Endothelial cell of umbilical vein (primary cell): ENCODE measurements around the gene PGAM2. TPM values are rescaled to one million over a fixed set of nuclear protein-coding genes. Genes with fewer than 3 reads are reported as not detected.

Experiments
- BruUV-seq: library from RNA; stranded (reverse); fragments of 400-500 nt; replicated peaks from 2 replicates; lab custom pipeline; 2021; lab: Mats Ljungman, UMichigan
- CTCF ChIA-PET: fragments of 300-600, 350-600 bp; sonication (Branson Sonifier 250); formaldehyde crosslinking; loops from one replicate; lab custom pipeline; 2021; ENCODE audit warnings: antibody characterized with exemption, inconsistent platforms; lab: Charles Lee
- POLR2A ChIA-PET: fragments of 300-600, 350-600 bp; sonication (Branson Sonifier 250); formaldehyde crosslinking; loops from one replicate; lab custom pipeline; 2021; ENCODE audit warnings: antibody characterized with exemption, inconsistent platforms; lab: Charles Lee
- DNase-seq: peaks from one replicate; pipeline ENCODE4 v3.0.0-alpha.2; 2011; ENCODE audit warnings: low read depth, low spot score
- FAIRE-seq: peaks from 2 replicates; lab custom pipeline; 2011; peaks lifted over from hg19 to GRCh38; lab: Jason Lieb, UNC
- H2AFZ ChIP-seq: 2 replicates; pipeline ENCODE4 v1.6.0; 2012; ENCODE audit warnings: low read depth, low read length, control low read depth, inconsistent platforms
- H3K27ac ChIP-seq: 2 replicates; pipeline ENCODE4 v1.5.1; 2011; ENCODE audit warnings: low read depth, mild to moderate bottlenecking, control low read depth, low read length, moderate library complexity; ENCODE audit not compliant: insufficient read depth
- H3K27me3 ChIP-seq, 2 experiments: 2 replicates each; pipeline versions ENCODE4 v1.6.0 to v1.6.1; 2011; ENCODE audit warnings: low read length in 2 of 2, mixed read lengths in 1 of 2; ENCODE audit not compliant: control insufficient read depth in 2 of 2, insufficient read depth in 2 of 2
- H3K36me3 ChIP-seq, 2 experiments: 2 replicates in 1 of 2; 3 replicates in 1 of 2; pipeline ENCODE4 v1.5.1; 2011; ENCODE audit warnings: low read length in 2 of 2, mild to moderate bottlenecking in 1 of 2, moderate library complexity in 1 of 2; ENCODE audit not compliant: control insufficient read depth in 2 of 2, insufficient read depth in 2 of 2; ENCODE audit errors: extremely low read depth in 1 of 2
- H3K4me1 ChIP-seq: 3 replicates; pipeline ENCODE4 v1.5.1; 2011; ENCODE audit warnings: mild to moderate bottlenecking, low read length; ENCODE audit not compliant: control insufficient read depth, insufficient read depth; ENCODE audit errors: extremely low read depth
- H3K4me2 ChIP-seq: 2 replicates; pipeline ENCODE4 v1.6.1; 2011; ENCODE audit warnings: low read length, control low read depth, mixed read lengths; ENCODE audit not compliant: insufficient read depth
- H3K4me3 ChIP-seq, 3 experiments: fragments of 200-600 bp in 1 of 3; sonication (generic), shearing (Covaris generic) in 1 of 3; replicated peaks in 1 of 3; 2 replicates each; pipeline ENCODE4 v1.5.1; 2011 to 2016; ENCODE audit warnings: control low read depth in 3 of 3, low read length in 3 of 3, mild to moderate bottlenecking in 2 of 3, inconsistent platforms in 1 of 3, low read depth in 1 of 3, moderate library complexity in 1 of 3; ENCODE audit not compliant: insufficient read depth in 1 of 3
- H3K79me2 ChIP-seq: 2 replicates; pipeline ENCODE4 v1.6.0; 2012; ENCODE audit warnings: low read length, inconsistent platforms; ENCODE audit not compliant: control insufficient read depth, insufficient read depth
- H3K9ac ChIP-seq: replicated peaks from 2 replicates; pipeline ENCODE3; 2011; ENCODE audit warnings: low read length, control low read depth; ENCODE audit not compliant: insufficient read depth; ENCODE audit errors: extremely low read depth
- H3K9me1 ChIP-seq: replicated peaks from 3 replicates; pipeline ENCODE4 v1.6.0; 2011; ENCODE audit warnings: mild to moderate bottlenecking, low read length; ENCODE audit not compliant: control insufficient read depth, insufficient read depth; ENCODE audit errors: extremely low read depth
- H3K9me3 ChIP-seq: replicated peaks from 2 replicates; pipeline ENCODE4 v1.5.1; 2012; ENCODE audit warnings: low read length, inconsistent platforms; ENCODE audit not compliant: control insufficient read depth, insufficient read depth
- H4K20me1 ChIP-seq: replicated peaks from 2 replicates; pipeline ENCODE3; 2011; ENCODE audit warnings: mild to moderate bottlenecking, low read length; ENCODE audit not compliant: control insufficient read depth, insufficient read depth; ENCODE audit errors: extremely low read depth
- CTCF ChIP-seq, 2 donors: IDR thresholded peaks; 1 replicate in 1 of 2; 2 replicates in 1 of 2; pipeline ENCODE4 v1.5.1; 2011; ENCODE audit warnings: low read length in 2 of 2, mild to moderate bottlenecking in 2 of 2, moderate library complexity in 2 of 2, control low read depth in 1 of 2, inconsistent platforms in 1 of 2, low read depth in 1 of 2; ENCODE audit not compliant: insufficient read depth in 1 of 2; ENCODE audit errors: extremely low read depth in 1 of 2
- EZH2 ChIP-seq: IDR thresholded peaks from 2 replicates; pipeline ENCODE4 v1.6.1; 2012; ENCODE audit warnings: borderline replicate concordance, low read depth, mild to moderate bottlenecking, moderate library complexity, low read length, inconsistent platforms; ENCODE audit not compliant: severe bottlenecking
- FOS ChIP-seq: IDR thresholded peaks from 2 replicates; pipeline ENCODE4 v1.6.1; 2011; ENCODE audit warnings: mild to moderate bottlenecking, low read length, moderate library complexity, borderline replicate concordance; ENCODE audit not compliant: insufficient read depth
- GATA2 ChIP-seq: IDR thresholded peaks from 2 replicates; pipeline ENCODE4 v1.7.0; 2011; ENCODE audit warnings: low read depth, mild to moderate bottlenecking, moderate library complexity, mixed read lengths, low read length; ENCODE audit not compliant: insufficient read length, insufficient read depth
- JUN ChIP-seq: IDR thresholded peaks from 2 replicates; pipeline ENCODE4 v1.6.1; 2011; ENCODE audit warnings: borderline replicate concordance, low read depth; ENCODE audit not compliant: insufficient read length, insufficient read depth
- MAX ChIP-seq: IDR thresholded peaks from 2 replicates; pipeline ENCODE4 v1.6.1; 2011; ENCODE audit not compliant: insufficient read depth, insufficient read length
- MYC ChIP-seq: IDR thresholded peaks from one replicate; pipeline ENCODE4 v1.6.1; 2011; ENCODE audit warnings: mild to moderate bottlenecking, low read depth, low read length
- POLR2A ChIP-seq: IDR thresholded peaks from 2 replicates; pipeline ENCODE4 v1.6.1; 2012; ENCODE audit warnings: low read depth, mild to moderate bottlenecking, control low read depth, low read length
- POLR2AphosphoS5 ChIP-seq: IDR thresholded peaks from 2 replicates; pipeline ENCODE4 v1.6.1; 2012; ENCODE audit warnings: low read depth, mild to moderate bottlenecking, control low read depth, low read length, moderate library complexity; ENCODE audit not compliant: insufficient read depth
- dilution Hi-C: fragments of 300-500 bp; cut with MboI; formaldehyde crosslinking; loops from one replicate; pipeline ENCODE4 v1.15.0; 2019; ENCODE audit warnings: low sequenced_read_pairs; ENCODE audit not compliant: extremely low pct_ligation_motif_present
- intact Hi-C: fragments of 100-400 bp; cut with micrococcal nuclease; formaldehyde crosslinking; loops from one replicate; pipeline ENCODE4 v1.10.0; 2022
- polyA plus RNA-seq, 4 experiments: library from polyadenylated mRNA; depleted of rRNA in 3 of 4; stranded (reverse) in 3 of 4; unstranded in 1 of 4; fragments of >200 nt; gene quantifications; 2 replicates each; pipeline versions ENCODE4 v1.2.1 to v1.2.3, GENCODE V29; 2011 to 2012; ENCODE audit warnings: missing spikeins in 1 of 4
- total RNA-seq: library from RNA; stranded (reverse); gene quantifications from 2 replicates; pipeline ENCODE4 v1.2.3, GENCODE V29; 2021

Gene PGAM2
- total and polyA plus RNA-seq, 2 donors (not counting 3 experiments of a cell fraction or from before 2014, with no cell fraction given) = 0.19 TPM; not detected in 1

- dilution Hi-C loops = no loop called here
- peaks cover 2 to 3% of the 10 kb centered on the region in 2 experiments for H3K36me3 ChIP-seq
These were observed 43.7 kb upstream of the PGAM2 start for GRCh38 chr7:44108768-44109750.

More at GRCh38 chr7:44108768-44109750, 43.7 kb upstream of the PGAM2 start:
- intact Hi-C loops = no loop called here
- TF ChIP-seq POLR2A (no peak), CTCF (IDR thresholded peaks at IDR 0.05; ENCODE audit: extremely low read depth in 1 of 2, insufficient read depth in 1 of 2, low read depth in 1 of 2, low read length in 2 of 2) (no peak), MAX (no peak), POLR2AphosphoS5 (no peak), FOS (no peak), MYC (no peak), GATA2 (no peak), JUN (no peak), EZH2 (no peak)
- no peaks in the 10 kb centered on the region for H3K9me3 ChIP-seq
- no TSS peak for BruUV-seq
- FAIRE-seq (no peak), DNase-seq (no peak)
- peaks cover 3% of the 10 kb centered on the region for H3K4me1 ChIP-seq
- no peak overlapping the region for H3K9ac ChIP-seq
- H3K9me1 ChIP-seq = no peaks in the 10 kb centered on the region
- H3K79me2 ChIP-seq = peaks cover 5% of the 10 kb centered on the region
- no peak overlapping the region for H2AFZ ChIP-seq
- no peaks in the 10 kb centered on the region for H3K27me3 ChIP-seq
- ChIA-PET POLR2A (interaction anchor here (0.9 kb wide), 1 partner anchor 10 kb away, joined by 3 read pairs; no protein-coding TSS in a partner anchor), CTCF (interaction anchor here (0.7 to 1.5 kb wide), 3 partner anchors 12 to 37 kb away, joined by 3 to 5 read pairs (median 4); partner anchors contain the start of gene POLD2)
- no peak overlapping the region for H3K4me2 ChIP-seq
- H3K4me3 ChIP-seq = no peak overlapping the region
- no peaks in the 10 kb centered on the region for H4K20me1 ChIP-seq
- H3K27ac ChIP-seq = no peak overlapping the region
